Activated T-cell treated with anti-CD3 and anti-CD28 coated beads, Interleukin-2, amount 50 U/mL, for 72 hours (primary cell): Measurements from ENCODE around the gene CTSH. TPM values are rescaled to one million over a fixed set of nuclear protein-coding genes. Genes with fewer than 3 reads are reported as not detected.

Source experiments
- ATAC-seq, 2 donors: fragments of 150-1000 bp; cut with Tn5 transposase; replicated peaks in 1 of 2; 2 replicates each; pipeline ENCODE4 v1.10.0; 2021; ENCODE audit warnings: moderate library complexity in 2 of 2, mild to moderate bottlenecking in 1 of 2
- DNase-seq, 2 donors: peaks; one replicate each; pipeline ENCODE4 v3.0.0; 2021 to 2022; ENCODE audit warnings: mixed read lengths in 1 of 2
- H3K27ac Mint-ChIP-seq: one replicate; pipeline ENCODE4 v1.8.0; 2022; ENCODE audit warnings: mild to moderate bottlenecking, moderate library complexity, mixed read lengths
- H3K27me3 Mint-ChIP-seq: one replicate; pipeline ENCODE4 v1.8.0; 2022; ENCODE audit warnings: low read depth, mixed read lengths
- H3K36me3 Mint-ChIP-seq, 2 donors: one replicate each; pipeline ENCODE4 v1.8.0; 2022; ENCODE audit warnings: mixed read lengths in 2 of 2, mild to moderate bottlenecking in 1 of 2; ENCODE audit not compliant: insufficient read depth in 2 of 2
- H3K4me1 Mint-ChIP-seq: one replicate; pipeline ENCODE4 v1.8.0; 2022; ENCODE audit warnings: low read depth, mixed read lengths
- H3K4me3 Mint-ChIP-seq, 2 donors: one replicate each; pipeline ENCODE4 v1.8.0; 2022; ENCODE audit warnings: mild to moderate bottlenecking in 2 of 2, mixed read lengths in 2 of 2, moderate library complexity in 2 of 2
- H3K9me3 Mint-ChIP-seq, 2 donors: one replicate each; pipeline ENCODE4 v1.8.0; 2022; ENCODE audit warnings: mixed read lengths in 2 of 2
- total RNA-seq, 2 donors: library from RNA; stranded (reverse); gene quantifications; one replicate each; pipeline ENCODE4 v1.2.3, GENCODE V29; 2022

The CTSH gene
- total RNA-seq, 2 donors from 2014 or later: 7.1 to 33.1 TPM

GRCh38 chr15:78984041-78984440 lies 39.2 kb upstream of the CTSH start:
- Mint-ChIP-seq H3K36me3 (no peaks in the 10 kb centered on the region), H3K9me3 (no peaks in the 10 kb centered on the region), H3K4me1 (no peaks in the 10 kb centered on the region), H3K27me3 (peaks cover 10% of the 10 kb centered on the region), H3K4me3 (no peak overlapping the region), H3K27ac (no peak overlapping the region)
- ATAC-seq (no peak), DNase-seq (no peak)

DNA sequence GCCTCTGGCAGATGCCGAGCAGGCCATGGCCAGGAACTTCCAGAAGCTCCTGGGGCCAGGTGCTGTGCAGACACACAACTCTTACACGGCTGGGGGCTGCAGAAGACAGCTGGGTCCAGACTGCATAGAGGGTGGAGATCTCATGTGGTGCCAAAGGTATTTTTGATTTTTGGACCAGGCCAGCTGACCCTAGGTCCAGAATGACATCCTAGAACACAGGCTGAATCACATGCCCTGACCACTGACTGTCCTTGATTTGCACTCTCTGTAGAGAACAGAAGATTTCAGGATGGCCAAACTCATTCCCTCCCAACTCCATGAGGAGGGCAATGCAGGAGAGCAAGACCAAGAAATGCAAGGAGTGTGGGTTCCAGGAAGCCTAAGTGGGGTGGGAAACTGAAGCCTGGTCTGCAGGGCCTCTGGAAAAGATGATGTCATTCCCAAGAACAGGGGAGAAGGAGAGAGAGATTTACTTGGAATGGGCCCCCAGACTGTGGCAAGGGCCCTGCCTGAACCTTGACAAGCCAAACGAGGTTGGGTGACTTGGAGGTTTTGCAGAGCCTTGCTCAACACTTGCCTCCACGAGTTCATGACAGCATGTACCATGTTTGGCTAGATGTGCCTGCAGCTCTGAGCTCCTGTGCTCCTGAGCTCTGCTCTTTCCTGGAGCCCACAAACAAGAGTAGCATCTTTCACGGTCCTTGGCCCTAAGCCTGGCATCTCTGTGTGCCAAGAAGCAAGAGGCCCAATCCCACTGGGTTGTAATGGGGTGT lies 38.5 kb upstream of the CTSH start:
- Mint-ChIP-seq H3K4me3 (no peak overlapping the region), H3K9me3 (no peaks in the 10 kb centered on the region), H3K27ac (no peak overlapping the region), H3K27me3 (peaks cover 15% of the 10 kb centered on the region), H3K4me1 (no peaks in the 10 kb centered on the region), H3K36me3 (no peaks in the 10 kb centered on the region)
- DNase-seq (no peak), ATAC-seq (no peak)

DNA sequence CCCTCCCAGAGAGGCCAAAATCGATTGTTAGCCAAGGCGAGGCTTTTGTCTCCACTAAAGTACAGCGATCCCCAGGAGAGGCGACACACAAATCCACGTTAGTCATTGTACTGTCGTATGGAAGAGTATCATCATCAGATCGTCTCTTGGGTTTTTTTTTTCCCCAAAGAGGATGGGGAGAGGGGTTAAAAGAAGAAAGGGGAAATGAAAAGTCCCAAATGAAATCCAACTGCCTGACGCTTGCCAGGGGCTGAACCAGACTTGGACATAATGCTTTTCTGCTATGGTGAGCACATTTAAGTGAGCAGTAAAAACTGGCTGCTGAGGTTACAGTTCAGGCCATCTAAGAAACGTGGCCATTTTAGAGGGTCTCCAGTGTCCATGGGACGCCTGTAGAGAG lies 37.9 kb upstream of the CTSH start:
- H3K36me3 Mint-ChIP-seq: no peaks in the 10 kb centered on the region
- DNase-seq: no peak
- no peak overlapping the region for H3K4me3 Mint-ChIP-seq
- no peak for ATAC-seq
- no peak overlapping the region for H3K27ac Mint-ChIP-seq
- H3K27me3 Mint-ChIP-seq: peaks cover 15% of the 10 kb centered on the region
- H3K9me3 Mint-ChIP-seq: no peaks in the 10 kb centered on the region
- H3K4me1 Mint-ChIP-seq: peaks cover under 1% of the 10 kb centered on the region

- peaks cover 8% of the 10 kb centered on the region for H3K4me1 Mint-ChIP-seq
- DNase-seq: no peak
- no peak overlapping the region for H3K4me3 Mint-ChIP-seq
- no peaks in the 10 kb centered on the region for H3K36me3 Mint-ChIP-seq
- H3K27ac Mint-ChIP-seq: no peak overlapping the region
- peaks cover 15% of the 10 kb centered on the region for H3K27me3 Mint-ChIP-seq
- no peak for ATAC-seq
- H3K9me3 Mint-ChIP-seq: no peaks in the 10 kb centered on the region
Observed at GRCh38 chr15:78981532-78982313, 36.9 kb upstream of the CTSH start.

DNA sequence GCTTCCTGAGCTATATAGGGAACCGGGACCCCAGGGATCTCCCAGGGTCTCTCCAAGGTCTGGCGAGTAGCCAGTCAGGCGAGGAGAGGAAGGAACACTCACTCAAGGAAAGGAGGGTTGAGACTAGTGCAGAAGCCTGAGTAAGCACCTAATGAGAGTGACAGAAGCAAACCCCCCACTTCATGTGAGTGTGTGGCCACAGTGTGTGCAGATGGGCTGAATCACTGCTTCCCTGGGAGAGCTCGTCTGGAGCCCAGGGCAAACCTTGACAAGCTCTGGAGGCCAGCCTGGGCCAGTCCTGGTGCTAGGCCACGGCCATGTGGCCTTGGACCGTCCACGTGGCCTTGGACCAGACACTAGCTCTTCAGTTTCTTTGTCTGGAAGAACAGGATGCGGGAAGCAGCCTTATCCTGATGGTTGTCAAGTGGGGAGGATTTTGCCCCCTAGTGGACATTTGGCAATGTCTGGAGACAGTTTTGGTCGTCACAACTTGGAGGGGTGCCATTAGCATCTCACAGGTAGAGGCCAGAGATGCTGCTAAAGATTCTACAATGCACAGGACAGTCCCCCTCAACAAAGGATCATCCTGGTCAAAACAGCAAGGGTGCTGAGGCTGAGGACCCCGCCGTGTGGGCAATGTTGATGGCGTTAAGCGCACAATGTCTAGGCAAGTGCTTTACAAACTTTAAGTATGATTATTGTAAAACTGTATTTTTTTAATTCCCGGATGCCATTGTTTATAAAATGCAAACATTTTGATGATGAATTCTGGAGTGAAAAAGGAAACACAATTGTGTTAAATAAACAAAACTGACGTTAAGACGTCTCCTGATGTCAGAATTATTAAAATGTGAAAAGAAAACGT lies 34.8 kb upstream of the CTSH start:
- DNase-seq (peak; percentile 18 to 29), ATAC-seq (peak; percentile 24 to 53)
- H3K4me3 Mint-ChIP-seq: no peak overlapping the region
- H3K36me3 Mint-ChIP-seq: no peaks in the 10 kb centered on the region
- peaks cover 8% of the 10 kb centered on the region for H3K4me1 Mint-ChIP-seq
- H3K27ac Mint-ChIP-seq: no peak overlapping the region
- peaks cover 15% of the 10 kb centered on the region for H3K27me3 Mint-ChIP-seq
- no peaks in the 10 kb centered on the region for H3K9me3 Mint-ChIP-seq

DNA sequence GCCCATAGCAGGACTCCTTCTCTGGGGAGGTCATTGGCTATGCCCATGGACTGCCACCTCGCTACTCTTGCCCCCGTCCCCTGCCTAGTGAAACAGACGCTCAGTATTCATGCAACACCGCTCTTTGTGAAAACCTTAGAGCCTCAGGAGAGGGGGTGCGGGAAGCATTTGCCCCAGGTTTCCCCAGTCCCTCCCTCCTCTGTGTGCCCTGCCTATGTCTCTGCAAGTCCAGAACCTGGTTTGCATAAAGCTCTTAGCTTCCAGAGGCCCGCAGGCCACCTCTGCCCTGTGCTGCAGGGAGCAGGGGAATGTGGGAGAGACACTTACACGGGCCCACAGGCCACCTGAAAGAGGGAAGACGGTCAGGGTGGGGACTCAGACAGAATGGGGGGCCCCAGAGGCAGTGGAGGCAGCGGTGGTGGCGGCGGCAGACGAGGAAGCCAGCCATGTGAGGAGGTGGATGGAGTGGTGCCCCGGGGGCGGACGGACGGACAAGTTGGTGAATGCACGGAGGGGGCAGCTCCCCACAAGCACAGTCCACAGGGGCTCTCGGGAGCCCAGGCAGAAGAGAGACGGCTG lies 33.8 kb upstream of the CTSH start:
- H3K4me3 Mint-ChIP-seq: no peak overlapping the region
- no peak overlapping the region for H3K27ac Mint-ChIP-seq
- ATAC-seq: no peak
- no peaks in the 10 kb centered on the region for H3K36me3 Mint-ChIP-seq
- no peaks in the 10 kb centered on the region for H3K9me3 Mint-ChIP-seq
- DNase-seq: no peak
- peaks cover 10% of the 10 kb centered on the region for H3K4me1 Mint-ChIP-seq
- peaks cover 12% of the 10 kb centered on the region for H3K27me3 Mint-ChIP-seq

DNA sequence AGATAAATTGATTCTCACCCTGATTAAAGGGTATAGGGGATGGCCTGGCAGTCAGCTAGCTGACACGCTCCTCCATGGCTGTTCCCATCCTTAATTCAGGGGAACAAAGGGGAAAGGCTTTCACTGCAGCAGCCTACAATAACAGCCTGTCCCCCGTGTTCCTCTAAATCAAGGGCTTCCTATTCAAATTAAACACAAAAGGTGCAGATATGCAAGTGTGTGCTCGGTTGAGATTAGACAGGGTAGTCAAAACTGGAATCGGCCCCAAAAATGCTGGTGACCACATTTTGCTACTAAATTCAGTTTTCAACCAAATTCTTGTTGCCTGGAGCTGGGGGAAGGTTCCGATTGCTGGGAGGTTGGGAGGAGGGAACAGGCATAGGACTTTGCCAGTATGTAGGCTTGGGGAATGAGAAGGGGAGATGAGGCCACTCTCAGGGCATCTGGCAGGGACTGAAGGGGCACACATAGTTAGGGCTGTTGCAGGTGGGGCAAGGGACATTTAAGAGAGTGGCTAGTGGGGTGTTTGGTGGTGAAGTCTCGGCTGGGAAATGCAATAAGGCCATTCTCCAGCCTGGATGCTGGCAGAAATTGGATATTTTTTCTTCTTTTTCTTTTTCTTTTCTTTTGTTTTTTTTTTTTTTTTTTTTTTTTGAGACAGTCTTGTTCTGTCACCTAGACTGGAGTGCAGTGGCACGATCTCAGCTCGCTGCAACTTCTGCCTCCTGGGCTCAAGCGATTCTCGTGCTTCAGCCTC lies 32.9 kb upstream of the CTSH start:
- Mint-ChIP-seq H3K36me3 (no peaks in the 10 kb centered on the region), H3K4me3 (no peak overlapping the region), H3K27ac (no peak overlapping the region), H3K4me1 (peaks cover 13% of the 10 kb centered on the region), H3K27me3 (peaks cover 6% of the 10 kb centered on the region), H3K9me3 (no peaks in the 10 kb centered on the region)
- no peak for DNase-seq
- ATAC-seq: no peak

DNA sequence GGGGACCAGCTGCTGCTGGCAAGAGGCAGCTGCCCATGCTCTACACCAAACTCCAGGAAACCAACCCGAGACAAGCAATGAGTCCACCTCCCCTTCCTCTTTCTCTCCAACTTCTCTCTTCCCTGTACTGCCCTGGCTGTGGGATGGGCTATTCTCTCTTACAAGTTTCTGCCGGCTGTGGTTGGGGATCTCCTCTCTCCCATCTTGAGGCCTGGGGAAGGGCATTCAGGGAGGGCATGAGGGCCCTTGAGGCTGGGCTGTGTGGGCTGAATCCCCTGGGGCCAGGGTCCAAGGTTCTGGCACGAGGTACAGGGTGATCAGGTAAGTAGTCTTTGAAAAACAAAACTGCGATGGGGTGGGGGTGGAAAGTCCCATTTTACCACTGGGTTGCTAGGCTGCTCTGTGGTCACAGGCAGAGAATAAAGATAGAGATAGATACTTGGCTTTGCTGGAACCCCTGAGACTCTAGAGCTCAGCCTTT lies 32.3 kb upstream of the CTSH start:
- Mint-ChIP-seq H3K27ac (no peak overlapping the region), H3K27me3 (peaks cover 6% of the 10 kb centered on the region), H3K4me1 (peaks cover 13% of the 10 kb centered on the region), H3K4me3 (peak overlapping the region; percentile 17 to 45), H3K9me3 (no peaks in the 10 kb centered on the region), H3K36me3 (no peaks in the 10 kb centered on the region)
- no peak for DNase-seq
- peak; percentile 36 for ATAC-seq

DNA sequence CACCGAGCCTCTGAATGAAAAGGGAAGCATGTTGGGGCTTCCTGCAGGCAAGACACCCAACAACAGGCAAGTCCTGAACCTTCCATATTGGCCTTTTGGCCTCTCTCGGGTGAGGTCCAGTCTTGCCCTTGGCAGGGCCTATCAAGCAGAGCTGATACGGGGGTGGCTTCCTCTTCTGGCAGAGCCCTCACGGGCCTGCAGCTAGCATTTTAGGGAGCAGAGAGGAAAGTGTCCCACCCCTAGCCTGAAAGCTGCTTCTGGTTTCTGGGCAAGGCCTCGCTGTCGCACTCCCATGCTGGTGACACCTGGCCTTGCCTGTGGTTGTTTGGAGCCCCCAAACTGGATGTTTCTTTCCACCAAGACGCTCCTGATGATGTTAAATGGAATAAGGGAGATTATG lies 31.8 kb upstream of the CTSH start:
- Mint-ChIP-seq H3K4me3 (no peak overlapping the region), H3K27ac (no peak overlapping the region), H3K27me3 (peaks cover 6% of the 10 kb centered on the region), H3K36me3 (no peaks in the 10 kb centered on the region), H3K9me3 (no peaks in the 10 kb centered on the region), H3K4me1 (peaks cover 13% of the 10 kb centered on the region)
- DNase-seq (no peak), ATAC-seq (no peak)

- no peak overlapping the region for H3K27ac Mint-ChIP-seq
- DNase-seq: no peak
- H3K4me3 Mint-ChIP-seq: no peak overlapping the region
- ATAC-seq: no peak
- peaks cover 6% of the 10 kb centered on the region for H3K27me3 Mint-ChIP-seq
- no peaks in the 10 kb centered on the region for H3K9me3 Mint-ChIP-seq
- H3K4me1 Mint-ChIP-seq: peaks cover 13% of the 10 kb centered on the region
- H3K36me3 Mint-ChIP-seq: no peaks in the 10 kb centered on the region
Observed at GRCh38 chr15:78974272-78974918, 29.5 kb upstream of the CTSH start.

DNA sequence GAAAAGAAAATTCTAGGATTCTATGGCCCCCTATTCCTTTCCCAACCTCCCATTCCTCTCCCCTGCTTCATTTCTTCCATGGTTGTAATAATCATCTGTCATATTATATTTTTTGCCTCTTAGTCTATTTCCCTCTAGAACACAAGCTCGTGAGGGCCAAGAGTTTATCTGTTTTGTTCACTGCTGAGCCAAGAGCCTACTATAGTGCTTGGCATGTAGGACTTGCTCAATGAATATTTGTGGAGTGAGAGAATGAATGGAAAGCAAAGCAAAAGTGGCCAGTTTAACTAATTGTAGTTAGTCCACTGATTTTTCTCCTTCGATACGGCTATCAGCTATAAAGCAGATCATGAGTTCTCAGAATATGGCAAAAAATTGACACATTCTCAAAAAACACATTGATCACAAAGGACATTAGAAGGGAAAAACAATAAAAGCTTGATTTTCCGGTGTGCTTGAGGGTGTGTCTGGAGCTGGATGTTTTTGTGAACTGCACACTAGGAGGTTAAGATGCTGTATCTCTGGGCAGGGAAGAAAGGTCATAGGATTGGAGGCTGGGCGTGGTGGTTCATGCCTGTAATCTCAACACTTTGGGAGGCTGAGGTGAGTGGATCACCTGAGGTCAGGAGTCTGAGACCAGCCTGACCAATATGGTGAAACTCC lies 25.0 kb upstream of the CTSH start:
- no peaks in the 10 kb centered on the region for H3K9me3 Mint-ChIP-seq
- DNase-seq: no peak
- no peak overlapping the region for H3K27ac Mint-ChIP-seq
- no peak for ATAC-seq
- H3K36me3 Mint-ChIP-seq: no peaks in the 10 kb centered on the region
- H3K4me1 Mint-ChIP-seq: peaks cover 5% of the 10 kb centered on the region
- no peaks in the 10 kb centered on the region for H3K27me3 Mint-ChIP-seq
- no peak overlapping the region for H3K4me3 Mint-ChIP-seq
